Neuronal stem cell (in vitro differentiated cells): ENCODE data around the gene EFNA3.

Source experiments
- DNase-seq: peaks from one replicate; pipeline ENCODE4 v3.0.0-alpha.2; 2013; ENCODE audit warnings: low spot score
- H2AFZ ChIP-seq: one replicate; pipeline ENCODE4 v1.6.1; 2013; ENCODE audit warnings: mild to moderate bottlenecking, low read length, inconsistent platforms
- H2AK5ac ChIP-seq: 2 replicates; pipeline ENCODE4 v1.6.1; 2013; ENCODE audit warnings: low read depth, mild to moderate bottlenecking, inconsistent platforms, low read length, moderate library complexity, mixed read lengths
- H2BK120ac ChIP-seq: 2 replicates; pipeline ENCODE4 v1.6.1; 2013; ENCODE audit warnings: low read depth, mild to moderate bottlenecking, inconsistent platforms, low read length, moderate library complexity, mixed read lengths
- H2BK12ac ChIP-seq: one replicate; pipeline ENCODE4 v1.6.1; 2013; ENCODE audit warnings: low read length, inconsistent platforms
- H2BK15ac ChIP-seq: 2 replicates; pipeline ENCODE4 v1.6.1; 2013; ENCODE audit warnings: mild to moderate bottlenecking, low read length, inconsistent platforms, mixed read lengths
- H2BK5ac ChIP-seq: one replicate; pipeline ENCODE4 v1.6.1; 2013; ENCODE audit warnings: inconsistent platforms, mild to moderate bottlenecking, low read length, moderate library complexity
- H3K14ac ChIP-seq: one replicate; pipeline ENCODE4 v1.6.1; 2013; ENCODE audit warnings: low read length, inconsistent platforms
- H3K18ac ChIP-seq: 2 replicates; pipeline ENCODE4 v1.6.1; 2013; ENCODE audit warnings: low read length, inconsistent platforms
- H3K23ac ChIP-seq: 2 replicates; pipeline ENCODE4 v1.6.1; 2013; ENCODE audit warnings: low read depth, mild to moderate bottlenecking, mixed read lengths, low read length, inconsistent platforms; ENCODE audit not compliant: poor library complexity
- H3K27ac ChIP-seq: replicated peaks from 3 replicates; pipeline ENCODE4 v1.5.1; 2013; ENCODE audit warnings: low read length, inconsistent platforms
- H3K27me3 ChIP-seq, 3 experiments: 2 replicates each; pipeline ENCODE4 v1.6.1; 2013; ENCODE audit warnings: low read length in 3 of 3, mild to moderate bottlenecking in 2 of 3, inconsistent platforms in 1 of 3, low read depth in 1 of 3, mixed read lengths in 1 of 3, moderate library complexity in 1 of 3; ENCODE audit not compliant: control insufficient read depth in 3 of 3, insufficient read depth in 3 of 3
- H3K36me3 ChIP-seq, 2 donors: replicated peaks in 1 of 2; 2 replicates each; pipeline ENCODE4 v1.6.1; 2013; ENCODE audit warnings: low read length in 2 of 2; ENCODE audit not compliant: control insufficient read depth in 2 of 2, insufficient read depth in 2 of 2
- H3K4ac ChIP-seq: 2 replicates; pipeline ENCODE4 v1.6.1; 2013; ENCODE audit warnings: inconsistent platforms, mild to moderate bottlenecking, low read length, moderate library complexity
- H3K4me1 ChIP-seq, 2 donors: 1 replicate in 1 of 2; 2 replicates in 1 of 2; pipeline ENCODE4 v1.6.1; 2013; ENCODE audit warnings: low read length in 2 of 2, low read depth in 1 of 2; ENCODE audit not compliant: control insufficient read depth in 2 of 2, insufficient read depth in 1 of 2
- H3K4me2 ChIP-seq: one replicate; pipeline ENCODE4 v1.6.1; 2013; ENCODE audit warnings: mild to moderate bottlenecking, low read length, inconsistent platforms; ENCODE audit not compliant: insufficient read depth, poor library complexity, severe bottlenecking
- H3K4me3 ChIP-seq, 2 donors: 2 replicates each; pipeline ENCODE4 v1.5.1; 2013; ENCODE audit warnings: low read length in 2 of 2, mild to moderate bottlenecking in 2 of 2, inconsistent platforms in 1 of 2, moderate library complexity in 1 of 2
- H3K79me1 ChIP-seq: one replicate; pipeline ENCODE4 v1.6.1; 2013; ENCODE audit warnings: low read depth, mild to moderate bottlenecking, inconsistent platforms, low read length, moderate library complexity
- H3K9ac ChIP-seq: one replicate; pipeline ENCODE4 v1.6.1; 2013; ENCODE audit warnings: mild to moderate bottlenecking, low read depth, low read length, inconsistent platforms; ENCODE audit not compliant: poor library complexity
- H3K9me3 ChIP-seq, 2 donors: replicated peaks in 1 of 2; 2 replicates each; pipeline versions ENCODE3 to v1.6.1; 2013; ENCODE audit warnings: low read length in 2 of 2, mild to moderate bottlenecking in 2 of 2, inconsistent platforms in 1 of 2, low read depth in 1 of 2, mixed read lengths in 1 of 2, moderate library complexity in 1 of 2; ENCODE audit not compliant: control insufficient read depth in 2 of 2, insufficient read depth in 1 of 2
- H4K8ac ChIP-seq: one replicate; pipeline ENCODE4 v1.6.1; 2013; ENCODE audit warnings: low read depth, mild to moderate bottlenecking, inconsistent platforms, low read length, moderate library complexity
- H4K91ac ChIP-seq: one replicate; pipeline ENCODE4 v1.6.1; 2013; ENCODE audit warnings: low read length, low read depth, mild to moderate bottlenecking, inconsistent platforms; ENCODE audit not compliant: poor library complexity
- WGBS, 2 donors: extraction: QIAGEN DNeasy Blood & Tissue Kit; methylation state at CpG; one replicate each; pipeline ENCODE4 v1.1.7; 2013; ENCODE audit warnings: missing lambda C conversion rate in 2 of 2, mixed read lengths in 1 of 2; ENCODE audit not compliant: insufficient read length in 2 of 2, insufficient replicate concordance in 1 of 2; ENCODE audit errors: extremely low coverage in 2 of 2; 5-methylcytosine and 5-hydroxymethylcytosine counted together

EFNA3 gene

DNA sequence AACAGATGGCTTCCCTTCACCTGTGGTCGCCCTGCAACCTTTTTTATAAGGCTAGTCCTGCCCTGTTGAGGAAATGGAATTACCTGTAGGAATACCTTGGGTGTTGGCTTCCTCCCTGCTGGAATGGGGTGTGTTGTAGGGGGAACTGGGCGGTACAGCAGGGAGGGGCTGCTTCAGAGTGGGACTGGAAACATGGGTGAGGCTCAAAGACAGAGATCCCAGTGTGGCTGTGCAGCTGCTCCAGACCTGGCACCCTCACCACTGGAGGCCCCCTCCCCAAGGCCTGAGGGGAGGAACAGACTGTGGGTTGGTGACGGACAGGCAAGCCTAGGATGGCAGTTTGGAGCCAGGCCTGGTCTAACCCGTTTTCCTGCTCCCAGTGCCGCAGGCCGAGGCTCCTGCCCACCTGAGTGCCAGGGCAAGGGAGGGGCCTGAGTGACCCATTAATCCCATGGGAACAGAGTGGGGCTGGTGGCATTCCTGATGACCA, 4.5 kb downstream of the EFNA3 start:
- H3K14ac ChIP-seq, result no peak overlapping the region
- no peak overlapping the region for H4K8ac ChIP-seq
- H3K4me3 ChIP-seq, result no peak overlapping the region
- peak overlapping the region; percentile 93 for H2BK15ac ChIP-seq
- H2AK5ac ChIP-seq, result peak overlapping the region; percentile 76
- no peak for DNase-seq
- no peak overlapping the region for H3K4me2 ChIP-seq
- peaks cover 37 to 40% of the 10 kb centered on the region in 2 donors for H3K4me1 ChIP-seq
- H3K36me3 ChIP-seq, result no peaks in the 10 kb centered on the region
- peaks cover 4% of the 10 kb centered on the region for H3K79me1 ChIP-seq
- H3K27me3 ChIP-seq, result peaks cover 30 to 54% (median 37%) of the 10 kb centered on the region in 3 experiments
- H2BK5ac ChIP-seq, result peak overlapping the region; percentile 11
- H2BK120ac ChIP-seq, result peak overlapping the region; percentile 39
- peak overlapping the region; percentile 64 for H3K9ac ChIP-seq
- no peak overlapping the region for H2AFZ ChIP-seq
- peak overlapping the region; percentile 68 for H3K4ac ChIP-seq
- no peak overlapping the region for H4K91ac ChIP-seq
- no CpG with 5 or more reads among the region's 6 CpGs for WGBS, 2 donors
- no peak overlapping the region for H3K27ac ChIP-seq
- H3K9me3 ChIP-seq, result peaks cover 0 to 2% of the 10 kb centered on the region in 2 donors
- peak overlapping the region; percentile 94 for H3K23ac ChIP-seq
- peak overlapping the region; percentile 30 for H3K18ac ChIP-seq
- peak overlapping the region; percentile 82 for H2BK12ac ChIP-seq

DNA sequence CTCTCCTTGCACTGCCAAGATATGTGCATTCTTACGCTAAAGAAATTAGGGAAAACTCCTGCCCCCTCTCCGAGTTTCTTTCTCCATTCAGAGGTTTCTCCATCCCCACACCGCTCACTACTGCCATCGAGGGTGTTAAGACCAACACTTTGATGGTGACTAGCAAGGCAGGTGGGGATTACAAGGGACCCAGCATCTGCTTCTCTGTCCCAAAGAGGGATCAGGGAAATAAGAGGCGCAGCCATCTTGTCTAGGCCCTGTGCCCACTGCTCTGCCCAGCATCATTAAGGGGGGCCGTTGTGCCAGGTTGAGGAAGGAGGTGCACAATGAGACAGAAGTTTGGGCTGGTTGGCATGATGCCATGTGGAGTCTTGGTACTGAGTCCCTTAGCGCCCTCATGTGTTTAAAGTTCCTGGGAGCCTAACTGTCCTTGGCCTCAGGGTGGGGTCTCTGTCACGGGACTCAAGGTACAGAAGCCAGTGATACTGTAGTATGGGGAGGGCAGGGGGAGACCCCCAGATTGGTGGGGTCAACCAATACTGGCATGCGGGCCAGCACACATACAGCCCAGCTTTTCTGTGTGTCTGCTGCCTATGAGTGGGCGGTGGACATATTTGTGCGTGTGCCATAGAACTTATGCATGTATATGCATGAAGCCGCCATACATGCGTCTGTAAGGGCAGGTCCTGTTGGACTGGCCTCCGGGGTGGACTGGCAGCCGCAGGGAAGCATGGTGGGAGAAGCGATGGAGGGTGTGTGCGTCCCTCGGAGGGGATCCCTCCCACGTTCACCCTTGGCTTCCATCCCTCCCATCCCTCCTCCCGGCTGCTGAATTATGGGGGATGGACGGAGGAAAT, 5.5 kb downstream of the EFNA3 start:
- peak overlapping the region; percentile 14 for H3K14ac ChIP-seq
- peak overlapping the region; percentile 91 for H2BK5ac ChIP-seq
- no peaks in the 10 kb centered on the region for H3K36me3 ChIP-seq
- peaks cover 4% of the 10 kb centered on the region for H3K79me1 ChIP-seq
- H3K9ac ChIP-seq, result no peak overlapping the region
- no peak overlapping the region for H4K8ac ChIP-seq
- H3K23ac ChIP-seq, result peak overlapping the region; percentile 59
- H3K4me2 ChIP-seq, result peak overlapping the region; percentile 52
- no peak overlapping the region for H4K91ac ChIP-seq
- peaks cover 34 to 40% of the 10 kb centered on the region in 2 donors for H3K4me1 ChIP-seq
- H3K4ac ChIP-seq, result peak overlapping the region; percentile 67
- no peak overlapping the region for H2BK120ac ChIP-seq
- H3K27me3 ChIP-seq, result peaks cover 30 to 51% (median 37%) of the 10 kb centered on the region in 3 experiments
- no CpG with 5 or more reads among the region's 21 CpGs for WGBS, 2 donors
- peaks cover 0 to 2% of the 10 kb centered on the region in 2 donors for H3K9me3 ChIP-seq
- peak overlapping the region; percentile 85 for H2AFZ ChIP-seq
- no peak for DNase-seq
- H3K4me3 ChIP-seq, result peak overlapping the region; percentile 44 to 68
- H3K27ac ChIP-seq, result no peak overlapping the region
- H2AK5ac ChIP-seq, result peak overlapping the region; percentile 20
- no peak overlapping the region for H3K18ac ChIP-seq
- peak overlapping the region; percentile 17 for H2BK12ac ChIP-seq
- peak overlapping the region; percentile 62 for H2BK15ac ChIP-seq

DNA sequence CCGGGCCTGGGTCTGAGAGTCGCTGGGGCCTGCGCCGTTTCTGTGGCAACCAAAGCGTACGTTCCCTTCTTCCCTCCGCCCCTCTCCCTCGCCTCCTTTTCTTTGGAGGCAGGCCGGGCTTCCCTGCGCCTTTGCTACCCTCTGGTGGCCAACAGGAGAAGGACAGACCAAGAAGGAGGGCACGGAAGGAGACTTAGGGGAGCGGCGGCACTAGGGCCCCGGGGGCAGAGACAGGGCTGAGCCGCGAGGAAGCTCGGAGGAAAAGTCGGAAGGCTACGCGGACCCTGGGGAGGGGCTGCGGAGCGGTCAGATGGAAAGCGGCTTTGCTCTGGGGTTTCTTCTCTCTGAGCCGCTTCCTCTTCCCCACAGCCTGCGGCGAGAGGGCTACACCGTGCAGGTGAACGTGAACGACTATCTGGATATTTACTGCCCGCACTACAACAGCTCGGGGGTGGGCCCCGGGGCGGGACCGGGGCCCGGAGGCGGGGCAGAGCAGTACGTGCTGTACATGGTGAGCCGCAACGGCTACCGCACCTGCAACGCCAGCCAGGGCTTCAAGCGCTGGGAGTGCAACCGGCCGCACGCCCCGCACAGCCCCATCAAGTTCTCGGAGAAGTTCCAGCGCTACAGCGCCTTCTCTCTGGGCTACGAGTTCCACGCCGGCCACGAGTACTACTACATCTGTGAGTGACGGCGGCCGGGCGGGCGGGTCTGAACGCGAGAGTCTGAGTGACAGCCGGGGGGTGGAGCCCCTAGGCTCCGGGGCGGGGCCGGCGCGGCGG, 6.3 kb downstream of the EFNA3 start:
- H3K4ac ChIP-seq, result no peak overlapping the region
- H3K4me2 ChIP-seq, result peak overlapping the region; percentile 85
- H3K27me3 ChIP-seq, result peaks cover 23 to 43% (median 31%) of the 10 kb centered on the region in 3 experiments
- H3K27ac ChIP-seq, result peak overlapping the region; percentile 84
- H2BK15ac ChIP-seq, result peak overlapping the region; percentile 84
- peak overlapping the region; percentile 74 for H3K9ac ChIP-seq
- peak overlapping the region; percentile 83 to 89 for H3K4me3 ChIP-seq
- peaks cover 29 to 37% of the 10 kb centered on the region in 2 donors for H3K4me1 ChIP-seq
- peak overlapping the region; percentile 99 for H2AFZ ChIP-seq
- no peaks in the 10 kb centered on the region for H3K36me3 ChIP-seq
- H2BK12ac ChIP-seq, result no peak overlapping the region
- no peak overlapping the region for H4K91ac ChIP-seq
- H3K9me3 ChIP-seq, result peaks cover 0 to 2% of the 10 kb centered on the region in 2 donors
- H3K18ac ChIP-seq, result peak overlapping the region; percentile 98
- H4K8ac ChIP-seq, result no peak overlapping the region
- no peak overlapping the region for H3K14ac ChIP-seq
- DNase-seq, result peak; percentile 99
- peak overlapping the region; percentile 20 for H2AK5ac ChIP-seq
- no CpG with 5 or more reads among the region's 67 CpGs for WGBS, 2 donors
- peak overlapping the region; percentile 89 for H3K23ac ChIP-seq
- no peak overlapping the region for H2BK120ac ChIP-seq
- H3K79me1 ChIP-seq, result peaks cover 4% of the 10 kb centered on the region
- peak overlapping the region; percentile 91 for H2BK5ac ChIP-seq
